IMR-90 (cell line): ENCODE results near the gene KBTBD6. TPM values are rescaled to one million over a fixed set of nuclear protein-coding genes. Genes with fewer than 3 reads are reported as not detected.
"Not testable (repeated sequence)": the region's sequence is repeated elsewhere in the genome, so short reads cannot be mapped to it uniquely, and the experiment has no call there.

Experiments used
- ATAC-seq: fragments of 200-7000 bp; cut with Tn5 transposase; 2 replicates; pipeline ENCODE4 v1.9.1; 2020; ENCODE audit warnings: low read depth, mild to moderate bottlenecking, moderate library complexity
- BruUV-seq: library from RNA; stranded (reverse); fragments of 400-500 nt; replicated peaks from 2 replicates; lab custom pipeline; 2021; lab: Mats Ljungman, UMichigan
- CTCF ChIA-PET: fragments of 300-600 bp; formaldehyde crosslinking; extraction: SDS; loops from one replicate; lab custom pipeline; 2021; ENCODE audit warnings: antibody characterized with exemption; lab: Yijun Ruan, JAX
- POLR2A ChIA-PET: fragments of 300-600 bp; sonication (Branson Sonifier 250); formaldehyde crosslinking; loops from one replicate; lab custom pipeline; 2022; ENCODE audit warnings: antibody characterized with exemption; ENCODE audit not compliant: unreplicated experiment; lab: Charles Lee
- DNase-seq: peaks from one replicate; pipeline ENCODE4 v3.0.0; 2013
- H2AFZ ChIP-seq: replicated peaks from 2 replicates; pipeline ENCODE3; 2013; ENCODE audit warnings: low read length, mild to moderate bottlenecking; ENCODE audit not compliant: poor library complexity
- H2AK5ac ChIP-seq: 2 replicates; pipeline ENCODE4 v1.6.1; 2013; ENCODE audit warnings: low read depth, low read length, inconsistent platforms
- H2AK9ac ChIP-seq: replicated peaks from 2 replicates; pipeline ENCODE3; 2013; ENCODE audit warnings: mild to moderate bottlenecking, low read depth, low read length, moderate library complexity; ENCODE audit not compliant: poor library complexity
- H2BK120ac ChIP-seq: 2 replicates; pipeline ENCODE4 v1.6.1; 2013; ENCODE audit warnings: low read depth, low read length, inconsistent platforms
- H2BK15ac ChIP-seq: 3 replicates; pipeline ENCODE4 v1.6.1; 2013; ENCODE audit warnings: low read depth, low read length, inconsistent platforms
- H2BK20ac ChIP-seq: 2 replicates; pipeline ENCODE4 v1.6.1; 2013; ENCODE audit warnings: low read depth, mild to moderate bottlenecking, inconsistent platforms, low read length, moderate library complexity
- H2BK5ac ChIP-seq: 2 replicates; pipeline ENCODE4 v1.6.1; 2013; ENCODE audit warnings: mild to moderate bottlenecking, low read depth, low read length, inconsistent platforms; ENCODE audit not compliant: poor library complexity, severe bottlenecking
- H3K14ac ChIP-seq: replicated peaks from 2 replicates; pipeline ENCODE4 v1.6.1; 2013; ENCODE audit warnings: low read depth, low read length, inconsistent platforms
- H3K18ac ChIP-seq: 2 replicates; pipeline ENCODE4 v1.6.1; 2013; ENCODE audit warnings: low read depth, low read length, control low read depth
- H3K23ac ChIP-seq: 2 replicates; pipeline ENCODE4 v1.6.1; 2013; ENCODE audit warnings: low read depth, low read length, inconsistent platforms
- H3K27ac ChIP-seq: 2 replicates; pipeline ENCODE4 v1.5.1; 2013; ENCODE audit warnings: mild to moderate bottlenecking, control low read depth, low read length; ENCODE audit not compliant: insufficient read depth
- H3K27me3 ChIP-seq: 2 replicates; pipeline ENCODE4 v1.6.1; 2013; ENCODE audit warnings: low read length; ENCODE audit not compliant: control insufficient read depth, insufficient read depth
- H3K36me3 ChIP-seq: 2 replicates; pipeline ENCODE4 v1.6.1; 2013; ENCODE audit warnings: low read length, mixed read lengths; ENCODE audit not compliant: control insufficient read depth, insufficient read depth
- H3K4ac ChIP-seq: 2 replicates; pipeline ENCODE4 v1.6.1; 2013; ENCODE audit warnings: low read depth, low read length, inconsistent platforms
- H3K4me1 ChIP-seq: 2 replicates; pipeline ENCODE4 v1.6.1; 2013; ENCODE audit warnings: low read length, mixed read lengths; ENCODE audit not compliant: control insufficient read depth, insufficient read depth
- H3K4me2 ChIP-seq: 2 replicates; pipeline ENCODE4 v1.6.1; 2013; ENCODE audit warnings: low read depth, mild to moderate bottlenecking, control low read depth, low read length, moderate library complexity
- H3K4me3 ChIP-seq: 2 replicates; pipeline ENCODE4 v1.5.1; 2013; ENCODE audit warnings: low read depth, mild to moderate bottlenecking, control low read depth, low read length, moderate library complexity; ENCODE audit not compliant: insufficient read depth
- H3K56ac ChIP-seq: 2 replicates; pipeline ENCODE4 v1.6.1; 2013; ENCODE audit warnings: low read length, inconsistent platforms; ENCODE audit not compliant: insufficient read depth; ENCODE audit errors: extremely low read depth
- H3K79me1 ChIP-seq, 2 experiments: 2 replicates each; pipeline ENCODE4 v1.6.1; 2013; ENCODE audit warnings: low read length in 2 of 2, inconsistent platforms in 1 of 2, low read depth in 1 of 2
- H3K9ac ChIP-seq: 2 replicates; pipeline ENCODE4 v1.6.1; 2013; ENCODE audit warnings: low read depth, low read length, control low read depth
- H3K9me1 ChIP-seq: 2 replicates; pipeline ENCODE4 v1.6.1; 2013; ENCODE audit warnings: low read length, inconsistent platforms; ENCODE audit not compliant: insufficient read depth
- H3K9me3 ChIP-seq: 2 replicates; pipeline ENCODE4 v1.6.1; 2013; ENCODE audit warnings: low read length; ENCODE audit not compliant: control insufficient read depth, insufficient read depth
- H4K20me1 ChIP-seq: 2 replicates; pipeline ENCODE4 v1.6.1; 2013; ENCODE audit warnings: low read length, inconsistent platforms; ENCODE audit not compliant: insufficient read depth
- H4K5ac ChIP-seq: 2 replicates; pipeline ENCODE4 v1.6.1; 2013; ENCODE audit warnings: mild to moderate bottlenecking, low read depth, low read length, control low read depth
- H4K8ac ChIP-seq, 2 experiments: 2 replicates each; pipeline ENCODE4 v1.6.1; 2013; ENCODE audit warnings: low read depth in 2 of 2, low read length in 2 of 2, control low read depth in 1 of 2, inconsistent platforms in 1 of 2
- H4K91ac ChIP-seq: 2 replicates; pipeline ENCODE4 v1.6.1; 2013; ENCODE audit warnings: low read depth, low read length, inconsistent platforms; ENCODE audit not compliant: insufficient read depth
- WGBS, 2 experiments: methylation state at CpG; one replicate each; pipeline versions ENCODE4 v1.1.5 to v1.1.7; 2013; ENCODE audit warnings: missing lambda C conversion rate in 2 of 2; ENCODE audit not compliant: insufficient read length in 1 of 2; ENCODE audit errors: extremely low coverage in 2 of 2; 5-methylcytosine and 5-hydroxymethylcytosine counted together
- dilution Hi-C: fragments of 300-500 bp; cut with HindIII; formaldehyde crosslinking; loops from one replicate; pipeline ENCODE4 v1.14.3; 2018; ENCODE audit warnings: low sequenced_read_pairs; ENCODE audit not compliant: unreplicated experiment
- in situ Hi-C: fragments of 300-500 bp; cut with MboI; formaldehyde crosslinking; loops from 3 replicates; pipeline ENCODE4 v1.14.3; 2019; ENCODE audit warnings: low sequenced_read_pairs, inconsistent platforms, mixed read lengths
- intact Hi-C: fragments of 100-400 bp; cut with micrococcal nuclease; formaldehyde crosslinking; loops from 2 replicates; pipeline ENCODE4 v1.10.0; 2022
- polyA plus RNA-seq, 3 experiments: library from polyadenylated mRNA; depleted of rRNA; stranded (reverse); fragments of >200 nt; gene quantifications; 2 replicates each; pipeline ENCODE4 v1.2.3, GENCODE V29; 2012; ENCODE audit warnings: low replicate concordance in 1 of 3
- total RNA-seq: library from RNA; depleted of rRNA; stranded (reverse); fragments of >200 nt; gene quantifications from 2 replicates; pipeline ENCODE4 v1.2.3, GENCODE V29; 2012

KBTBD6 gene
- total and polyA plus RNA-seq, 2 of the 4 experiments (the other 2 are of a cell fraction): 3.6 to 14.7 TPM

GRCh38 chr13:41131660-41132511, 716 bp downstream of the KBTBD6 start:
- dilution Hi-C loops, H3K9me3 ChIP-seq, H4K20me1 ChIP-seq, H3K9me1 ChIP-seq, CTCF ChIA-PET, DNase-seq, H3K27me3 ChIP-seq, H3K36me3 ChIP-seq, H2BK20ac ChIP-seq, in situ Hi-C loops: not testable (repeated sequence)
- Histone ChIP-seq H3K9ac (peak overlapping the region; percentile 56), H2BK120ac (peak overlapping the region; percentile 57), H2BK5ac (peak overlapping the region; percentile 88), H2AFZ (peak overlapping the region; percentile 92), H3K4ac (peak overlapping the region; percentile 81), H3K56ac (peak overlapping the region; percentile 50), H3K4me1 (peaks cover 10% of the 10 kb centered on the region), H2AK9ac (peak overlapping the region; percentile 66), H4K5ac (peak overlapping the region; percentile 6), H3K23ac (peak overlapping the region; percentile 74), H3K14ac (peak overlapping the region; percentile 49), H3K18ac (peak overlapping the region; percentile 54), H4K8ac (peak overlapping the region; percentile 76 to 85), H4K91ac (peak overlapping the region; percentile 62), H3K27ac (peak overlapping the region; percentile 77), H2AK5ac (peak overlapping the region; percentile 80), H3K4me2 (peak overlapping the region; percentile 70), H3K4me3 (peak overlapping the region; percentile 51), H2BK15ac (peak overlapping the region; percentile 43; the same call in 2 of the 3 replicates), H3K79me1 (peaks cover 30 to 40% of the 10 kb centered on the region in 2 experiments)
- WGBS, 2 experiments: 51% methylated on average over 14 of the region's 48 CpGs; no CpG with 5 or more reads in 1 of the 2 experiments
- TSS peak; percentile 29 for BruUV-seq
- POLR2A ChIA-PET: interaction anchor here (0.9 kb wide), 1 partner anchor 17 kb away, joined by 5 read pairs; no protein-coding TSS in a partner anchor
- intact Hi-C loops: loop anchor here (2.0 to 5.0 kb wide), 2 partner anchors 90 to 179 kb away; partner anchors contain the start of gene NAA16
- peak; percentile 3 for ATAC-seq

- H3K36me3 ChIP-seq, DNase-seq, H4K91ac ChIP-seq, H2AK5ac ChIP-seq, H3K4me3 ChIP-seq, H2BK120ac ChIP-seq, H4K8ac ChIP-seq, H3K4ac ChIP-seq, H3K27ac ChIP-seq, H3K9me1 ChIP-seq, in situ Hi-C loops, H3K23ac ChIP-seq, H3K56ac ChIP-seq, H3K18ac ChIP-seq, H2AFZ ChIP-seq, dilution Hi-C loops, H3K9me3 ChIP-seq, ATAC-seq, CTCF ChIA-PET, H3K9ac ChIP-seq, H3K14ac ChIP-seq, H3K27me3 ChIP-seq, H4K20me1 ChIP-seq, H2BK5ac ChIP-seq, H2BK20ac ChIP-seq, H2AK9ac ChIP-seq, H2BK15ac ChIP-seq, BruUV-seq, H4K5ac ChIP-seq: not testable (repeated sequence)
- WGBS, 2 experiments: 90% methylated on average over 2 of the region's 4 CpGs; no CpG with 5 or more reads in 1 of the 2 experiments
- Histone ChIP-seq H3K4me1 (peaks cover 10% of the 10 kb centered on the region), H3K4me2 (peak overlapping the region; percentile 87), H3K79me1 (peaks cover 31 to 40% of the 10 kb centered on the region in 2 experiments)
- POLR2A ChIA-PET: interaction anchor here (0.9 kb wide), 1 partner anchor 16 kb away, joined by 5 read pairs; no protein-coding TSS in a partner anchor
- intact Hi-C loops: loop anchor here (5.0 kb wide), 1 partner anchor 91 kb away; no protein-coding TSS in a partner anchor
These were observed 1.4 kb downstream of the KBTBD6 start for GRCh38 chr13:41131189-41131588.
